OCI-LY7 (cell line): Measurements from ENCODE around the gene NIN. TPM values are rescaled to one million over a fixed set of nuclear protein-coding genes. Genes with fewer than 3 reads are reported as not detected.
A peak's percentile ranks its signal among the peaks of the same experiment; 100 is the strongest.

Experiments used
- BruUV-seq: library from RNA; stranded (reverse); fragments of 400-500 nt; replicated peaks from 2 replicates; lab custom pipeline; 2021; lab: Mats Ljungman, UMichigan
- CTCF ChIA-PET: fragments of 300-600 bp; sonication (Branson Sonifier 250); formaldehyde crosslinking; loops from one replicate; lab custom pipeline; 2022; ENCODE audit warnings: antibody characterized with exemption; ENCODE audit not compliant: unreplicated experiment; lab: Charles Lee
- POLR2A ChIA-PET: fragments of 300-600 bp; sonication (Branson Sonifier 250); formaldehyde crosslinking; loops from one replicate; lab custom pipeline; 2022; ENCODE audit warnings: antibody characterized with exemption; lab: Charles Lee
- DNase-seq: peaks from one replicate; pipeline ENCODE4 v3.0.0-alpha.2; 2015; ENCODE audit warnings: low spot score
- H2AFZ ChIP-seq: fragments of 200-600 bp; sonication (generic), shearing (Covaris generic); 2 replicates; pipeline ENCODE4 v1.6.1; 2014; ENCODE audit warnings: mild to moderate bottlenecking, antibody characterized with exemption, low read length, moderate library complexity
- H3K27ac ChIP-seq: fragments of 200-600 bp; sonication (generic); 2 replicates; pipeline ENCODE4 v1.5.1; 2014; ENCODE audit warnings: mixed run types, low read depth, mild to moderate bottlenecking, moderate library complexity, low read length, inconsistent platforms; ENCODE audit not compliant: poor library complexity, severe bottlenecking
- H3K36me3 ChIP-seq: fragments of 200-600 bp; sonication (generic); 2 replicates; pipeline ENCODE4 v1.6.1; 2014; ENCODE audit warnings: mild to moderate bottlenecking, antibody characterized with exemption, low read length, moderate library complexity, mixed read lengths; ENCODE audit not compliant: insufficient read depth
- H3K4me1 ChIP-seq: fragments of 200-600 bp; sonication (generic); 2 replicates; pipeline ENCODE4 v1.5.1; 2014; ENCODE audit warnings: mild to moderate bottlenecking, low read length; ENCODE audit not compliant: insufficient read depth, poor library complexity, severe bottlenecking
- H3K4me2 ChIP-seq: fragments of 200-600 bp; sonication (generic); 2 replicates; pipeline ENCODE4 v1.6.1; 2014; ENCODE audit warnings: mild to moderate bottlenecking, low read length
- H3K4me3 ChIP-seq: fragments of 200-600 bp; sonication (generic); 2 replicates; pipeline ENCODE4 v1.5.1; 2014; ENCODE audit warnings: mild to moderate bottlenecking, low read depth, low read length; ENCODE audit not compliant: poor library complexity, severe bottlenecking
- H3K79me2 ChIP-seq: fragments of 200-600 bp; sonication (generic); 2 replicates; pipeline ENCODE4 v1.6.1; 2016; ENCODE audit warnings: low read depth, mild to moderate bottlenecking, low read length, moderate library complexity, mixed read lengths; ENCODE audit not compliant: insufficient read depth
- H3K9me2 ChIP-seq: fragments of 200-600 bp; sonication (generic); 2 replicates; pipeline ENCODE4 v1.6.1; 2016; ENCODE audit warnings: mild to moderate bottlenecking, low read length, mixed read lengths; ENCODE audit not compliant: insufficient read depth
- H3K9me3 ChIP-seq: fragments of 200-600 bp; sonication (generic); 2 replicates; pipeline ENCODE4 v1.6.1; 2014; ENCODE audit warnings: mild to moderate bottlenecking, mixed run types, low read length, mixed read lengths
- H4K20me1 ChIP-seq: fragments of 200-600 bp; sonication (generic); 2 replicates; pipeline ENCODE4 v1.6.1; 2014; ENCODE audit warnings: mild to moderate bottlenecking, antibody characterized with exemption, low read length, moderate library complexity, mixed read lengths; ENCODE audit not compliant: insufficient read depth
- EZH2phosphoT487 ChIP-seq: fragments of 200-600 bp; sonication (generic); IDR thresholded peaks from 2 replicates; pipeline ENCODE4 v1.6.1; 2018; ENCODE audit warnings: low read depth, borderline replicate concordance, mild to moderate bottlenecking, mixed run types, antibody characterized with exemption, low read length, moderate library complexity, mixed read lengths
- intact Hi-C: fragments of 100-400 bp; cut with micrococcal nuclease; formaldehyde crosslinking; loops from one replicate; pipeline ENCODE4 v1.10.0; 2022; ENCODE audit not compliant: unreplicated experiment
- total RNA-seq, 2 experiments: library from RNA; depleted of rRNA in 1 of 2; stranded (reverse); fragments of >200 nt in 1 of 2; shearing (Covaris generic) in 1 of 2; gene quantifications; 2 replicates each; pipeline ENCODE4 v1.2.3, GENCODE V29; 2014 to 2022
- TF ChIP-seq, protein P1 (sequence below): fragments of 200-600 bp; sonication (generic); conservative IDR thresholded peaks from 2 replicates; pipeline ENCODE4 v1.5.1; 2014; ENCODE audit warnings: mild to moderate bottlenecking, antibody characterized with exemption, low read length, moderate library complexity, mixed read lengths

The NIN gene
- total RNA-seq, 2 experiments from 2014 or later: 95.3 to 189 TPM

DNA sequence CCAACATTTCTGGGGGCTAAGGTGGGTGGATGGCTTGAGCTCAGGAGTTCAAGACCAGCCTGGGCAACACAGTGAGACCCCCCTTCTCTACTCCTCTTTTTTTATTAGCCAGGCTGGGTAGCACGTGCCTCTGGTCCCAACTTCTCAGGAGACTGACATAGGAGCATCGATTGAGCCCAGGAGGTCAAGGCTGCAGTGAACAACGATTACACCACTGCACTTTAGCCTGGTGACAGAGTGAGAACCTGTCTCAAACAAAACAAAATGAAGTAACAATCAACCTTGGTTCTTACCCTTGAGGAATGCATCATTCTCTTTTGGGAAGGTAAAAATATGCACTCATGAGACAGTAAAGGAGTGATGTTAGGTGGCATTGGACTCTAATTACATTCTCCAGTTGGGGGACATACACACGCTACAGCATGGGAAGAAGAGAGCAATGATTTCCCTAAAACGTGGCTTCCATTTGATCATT lies 3.9 kb upstream of the NIN start:
- peak overlapping the region; percentile 89 for H2AFZ ChIP-seq
- H4K20me1 ChIP-seq: no peaks in the 10 kb centered on the region
- no peaks in the 10 kb centered on the region for H3K9me2 ChIP-seq
- ChIA-PET CTCF (interaction anchor here (0.6 kb wide), 1 partner anchor 14 kb away, joined by 3 read pairs; no protein-coding TSS in a partner anchor), POLR2A (interaction anchor here (1.4 to 18.3 kb wide), 4 partner anchors 13 to 43 kb away, joined by 3 to 404 read pairs (median 4); no protein-coding TSS in a partner anchor)
- intact Hi-C loops: no loop called here
- H3K4me3 ChIP-seq: peak overlapping the region; percentile 31
- TF ChIP-seq, protein P1, sequence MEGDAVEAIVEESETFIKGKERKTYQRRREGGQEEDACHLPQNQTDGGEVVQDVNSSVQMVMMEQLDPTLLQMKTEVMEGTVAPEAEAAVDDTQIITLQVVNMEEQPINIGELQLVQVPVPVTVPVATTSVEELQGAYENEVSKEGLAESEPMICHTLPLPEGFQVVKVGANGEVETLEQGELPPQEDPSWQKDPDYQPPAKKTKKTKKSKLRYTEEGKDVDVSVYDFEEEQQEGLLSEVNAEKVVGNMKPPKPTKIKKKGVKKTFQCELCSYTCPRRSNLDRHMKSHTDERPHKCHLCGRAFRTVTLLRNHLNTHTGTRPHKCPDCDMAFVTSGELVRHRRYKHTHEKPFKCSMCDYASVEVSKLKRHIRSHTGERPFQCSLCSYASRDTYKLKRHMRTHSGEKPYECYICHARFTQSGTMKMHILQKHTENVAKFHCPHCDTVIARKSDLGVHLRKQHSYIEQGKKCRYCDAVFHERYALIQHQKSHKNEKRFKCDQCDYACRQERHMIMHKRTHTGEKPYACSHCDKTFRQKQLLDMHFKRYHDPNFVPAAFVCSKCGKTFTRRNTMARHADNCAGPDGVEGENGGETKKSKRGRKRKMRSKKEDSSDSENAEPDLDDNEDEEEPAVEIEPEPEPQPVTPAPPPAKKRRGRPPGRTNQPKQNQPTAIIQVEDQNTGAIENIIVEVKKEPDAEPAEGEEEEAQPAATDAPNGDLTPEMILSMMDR: no peak
- TF ChIP-seq EZH2phosphoT487: no peak
- H3K9me3 ChIP-seq: no peaks in the 10 kb centered on the region
- H3K4me2 ChIP-seq: peak overlapping the region; percentile 70
- H3K4me1 ChIP-seq: peaks cover 61% of the 10 kb centered on the region
- H3K79me2 ChIP-seq: peaks cover 3% of the 10 kb centered on the region; the same call in 1 of the 2 replicates
- BruUV-seq: no TSS peak
- H3K27ac ChIP-seq: peak overlapping the region; percentile 75
- no peaks in the 10 kb centered on the region for H3K36me3 ChIP-seq
- no peak for DNase-seq

DNA sequence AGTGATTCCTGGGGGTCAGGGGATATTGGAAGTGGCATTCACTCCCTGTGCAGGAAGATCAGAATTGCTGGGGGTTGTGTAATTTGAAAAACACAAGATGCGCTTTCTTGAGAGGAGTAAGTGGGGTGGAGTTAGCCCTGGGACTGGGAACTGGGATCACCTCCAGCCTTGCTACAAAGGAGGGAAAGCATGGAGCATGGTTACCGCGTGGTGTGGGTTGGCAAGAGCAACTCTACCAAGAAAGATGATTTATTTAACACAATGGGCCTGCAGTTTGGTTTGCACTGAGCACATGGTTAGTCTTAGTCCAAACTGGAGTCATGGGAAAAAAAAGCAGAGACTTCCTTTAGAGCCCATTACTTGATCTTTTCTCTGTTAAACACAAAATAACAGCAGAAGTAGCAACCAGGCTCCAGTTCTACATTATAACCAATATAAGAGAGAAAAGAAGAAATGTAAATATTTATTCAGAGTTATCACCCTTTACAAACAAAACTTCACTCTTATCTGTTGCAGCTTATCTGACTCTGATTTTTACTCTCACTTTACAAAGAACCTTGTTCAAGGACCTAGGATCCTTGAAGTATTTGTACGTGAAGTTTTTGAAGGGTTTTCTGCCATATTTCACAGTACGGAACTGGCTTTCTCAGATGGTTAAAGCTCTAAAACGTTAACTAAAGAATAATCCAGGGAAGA lies 2.1 kb upstream of the NIN start:
- TF ChIP-seq, protein P1: no peak
- no peak for TF ChIP-seq EZH2phosphoT487
- Histone ChIP-seq H3K4me1 (peaks cover 57% of the 10 kb centered on the region), H3K9me2 (no peaks in the 10 kb centered on the region), H3K79me2 (peaks cover 21% of the 10 kb centered on the region), H2AFZ (peak overlapping the region; percentile 35; the same call in 1 of the 2 replicates), H3K9me3 (no peaks in the 10 kb centered on the region), H3K36me3 (peaks cover 5% of the 10 kb centered on the region; the same call in 1 of the 2 replicates), H3K4me2 (peak overlapping the region; percentile 80), H3K4me3 (no peak overlapping the region), H4K20me1 (peaks cover 15% of the 10 kb centered on the region; the same call in 1 of the 2 replicates), H3K27ac (no peak overlapping the region)
- CTCF ChIA-PET: no interaction called here
- POLR2A ChIA-PET: interaction anchor here (0.9 to 18.3 kb wide), 5 partner anchors 13 to 131 kb away, joined by 3 to 404 read pairs (median 5); no protein-coding TSS in a partner anchor
- DNase-seq: no peak
- no TSS peak for BruUV-seq
- intact Hi-C loops: no loop called here
